GM10248 (cell line): Measurements from ENCODE around the gene HDGFL3.

Source experiments
- CTCF ChIA-PET: fragments of 300-600 bp; sonication (Branson Sonifier 250); formaldehyde crosslinking; extraction: SDS; loops from one replicate; lab custom pipeline; 2021; ENCODE audit warnings: antibody characterized with exemption; lab: Yijun Ruan, JAX
- POLR2A ChIA-PET: fragments of 350-650 bp; sonication (Branson Sonifier 250); formaldehyde crosslinking; extraction: SDS; loops from one replicate; lab custom pipeline; 2020; ENCODE audit warnings: antibody characterized with exemption; lab: Yijun Ruan, JAX
- DNase-seq: peaks from one replicate; pipeline ENCODE4 v3.0.0; 2012; ENCODE audit errors: extremely low spot score
- TF ChIP-seq, protein P1 (sequence below): IDR thresholded peaks from 2 replicates; pipeline ENCODE4 v1.5.1; 2012; ENCODE audit warnings: mild to moderate bottlenecking, low read depth; ENCODE audit errors: extremely low read depth, missing control alignments, control extremely low read depth

Gene HDGFL3

DNA sequence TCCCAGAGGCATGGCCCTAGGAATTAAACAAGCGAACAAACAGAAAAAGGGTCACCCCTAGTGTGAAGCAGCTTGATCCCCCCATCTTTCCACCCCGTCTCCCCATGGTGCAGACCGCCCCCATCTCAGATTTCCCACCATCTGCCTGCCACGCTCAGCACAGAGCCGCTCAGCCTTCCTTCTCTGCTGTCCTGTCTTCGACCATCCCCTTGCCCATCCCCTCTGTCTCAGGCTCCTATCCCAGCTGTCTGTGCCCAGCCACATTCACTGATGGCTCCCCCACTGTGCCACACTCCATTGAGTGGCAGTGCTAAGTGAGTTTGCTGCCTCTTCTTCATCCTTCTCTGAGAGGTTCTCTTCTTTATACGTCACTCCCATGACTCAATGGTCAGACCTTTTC lies 128.9 kb downstream of the HDGFL3 start:
- TF ChIP-seq, protein P1, sequence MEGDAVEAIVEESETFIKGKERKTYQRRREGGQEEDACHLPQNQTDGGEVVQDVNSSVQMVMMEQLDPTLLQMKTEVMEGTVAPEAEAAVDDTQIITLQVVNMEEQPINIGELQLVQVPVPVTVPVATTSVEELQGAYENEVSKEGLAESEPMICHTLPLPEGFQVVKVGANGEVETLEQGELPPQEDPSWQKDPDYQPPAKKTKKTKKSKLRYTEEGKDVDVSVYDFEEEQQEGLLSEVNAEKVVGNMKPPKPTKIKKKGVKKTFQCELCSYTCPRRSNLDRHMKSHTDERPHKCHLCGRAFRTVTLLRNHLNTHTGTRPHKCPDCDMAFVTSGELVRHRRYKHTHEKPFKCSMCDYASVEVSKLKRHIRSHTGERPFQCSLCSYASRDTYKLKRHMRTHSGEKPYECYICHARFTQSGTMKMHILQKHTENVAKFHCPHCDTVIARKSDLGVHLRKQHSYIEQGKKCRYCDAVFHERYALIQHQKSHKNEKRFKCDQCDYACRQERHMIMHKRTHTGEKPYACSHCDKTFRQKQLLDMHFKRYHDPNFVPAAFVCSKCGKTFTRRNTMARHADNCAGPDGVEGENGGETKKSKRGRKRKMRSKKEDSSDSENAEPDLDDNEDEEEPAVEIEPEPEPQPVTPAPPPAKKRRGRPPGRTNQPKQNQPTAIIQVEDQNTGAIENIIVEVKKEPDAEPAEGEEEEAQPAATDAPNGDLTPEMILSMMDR, result no peak
- POLR2A ChIA-PET, result no interaction called here
- no peak for DNase-seq
- CTCF ChIA-PET, result interaction anchor here (1.2 kb wide), 1 partner anchor 8 kb away, joined by 3 read pairs; no protein-coding TSS in a partner anchor
